PC-3 (cell line): ENCODE results near the gene ACO1. TPM values are rescaled to one million over a fixed set of nuclear protein-coding genes. Genes with fewer than 3 reads are reported as not detected.

Source experiments
- ATAC-seq: fragments of 200-7000 bp; cut with Tn5 transposase; 2 replicates; pipeline ENCODE4 v1.9.1; 2020; ENCODE audit warnings: mild to moderate bottlenecking, moderate library complexity
- BruUV-seq: library from RNA; stranded (reverse); fragments of 400-500 nt; replicated peaks from 2 replicates; lab custom pipeline; 2021; lab: Mats Ljungman, UMichigan
- CTCF ChIA-PET: fragments of 300-600 bp; sonication (Branson Sonifier 250); formaldehyde crosslinking; loops from one replicate; lab custom pipeline; 2022; ENCODE audit warnings: antibody characterized with exemption; lab: Charles Lee
- POLR2A ChIA-PET: fragments of 300-600 bp; sonication (Branson Sonifier 250); formaldehyde crosslinking; loops from one replicate; lab custom pipeline; 2022; ENCODE audit warnings: antibody characterized with exemption; ENCODE audit not compliant: unreplicated experiment; lab: Charles Lee
- DNase-seq: peaks from one replicate; pipeline ENCODE4 v3.0.0-alpha.2; 2015
- H2AFZ ChIP-seq: fragments of 300-600 bp; sonication (generic); 2 replicates; pipeline ENCODE4 v1.6.0; 2016; ENCODE audit warnings: antibody characterized with exemption, low read length
- H3F3A ChIP-seq: fragments of 300-600 bp; sonication (generic); one replicate; pipeline ENCODE4 v1.6.0; 2017; ENCODE audit warnings: antibody characterized with exemption, low read length, control low read depth, mild to moderate bottlenecking; ENCODE audit not compliant: unreplicated experiment
- H3K27ac ChIP-seq: fragments of 300-600 bp; sonication (generic); 2 replicates; pipeline ENCODE4 v1.5.1; 2016; ENCODE audit warnings: mild to moderate bottlenecking, low read length
- H3K27me3 ChIP-seq: fragments of 300-600 bp; sonication (generic); 2 replicates; pipeline ENCODE4 v1.6.1; 2016; ENCODE audit warnings: low read length, mixed read lengths
- H3K36me3 ChIP-seq: fragments of 300-600 bp; sonication (generic); 2 replicates; pipeline ENCODE4 v1.6.1; 2016; ENCODE audit warnings: low read depth, mixed run types, low read length, mixed read lengths
- H3K4me1 ChIP-seq: fragments of 300-600 bp; sonication (generic); 2 replicates; pipeline ENCODE4 v1.5.1; 2016; ENCODE audit warnings: low read length; ENCODE audit not compliant: insufficient read depth
- H3K4me2 ChIP-seq: fragments of 300-600 bp; sonication (generic); 2 replicates; pipeline ENCODE4 v1.6.0; 2016; ENCODE audit warnings: low read length
- H3K4me3 ChIP-seq: fragments of 300-600 bp; sonication (generic); 2 replicates; pipeline ENCODE4 v1.5.1; 2016; ENCODE audit warnings: mild to moderate bottlenecking, low read length, mixed read lengths
- H3K79me2 ChIP-seq: fragments of 300-600 bp; sonication (generic); 2 replicates; pipeline ENCODE4 v1.6.1; 2017; ENCODE audit warnings: low read length, mixed read lengths
- H3K9ac ChIP-seq: fragments of 300-600 bp; sonication (generic); 2 replicates; pipeline ENCODE4 v1.6.0; 2016; ENCODE audit warnings: mild to moderate bottlenecking, low read length
- H3K9me2 ChIP-seq: fragments of 300-600 bp; sonication (generic); replicated peaks from 2 replicates; pipeline ENCODE4 v1.6.1; 2016; ENCODE audit warnings: mixed run types, low read length, mixed read lengths
- H3K9me3 ChIP-seq: fragments of 300-600 bp; sonication (generic); 2 replicates; pipeline ENCODE4 v1.6.1; 2016; ENCODE audit warnings: low read length, mixed read lengths
- H4K20me1 ChIP-seq: fragments of 300-600 bp; sonication (generic); 2 replicates; pipeline ENCODE4 v1.6.1; 2016; ENCODE audit warnings: low read length, mixed read lengths
- EZH2 ChIP-seq: fragments of 300-600 bp; sonication (generic); IDR thresholded peaks from one replicate; pipeline ENCODE4 v1.6.1; 2017; ENCODE audit warnings: antibody characterized with exemption, mild to moderate bottlenecking, low read length; ENCODE audit not compliant: unreplicated experiment
- EZH2phosphoT487 ChIP-seq: fragments of 300-600 bp; sonication (generic); IDR thresholded peaks from 2 replicates; pipeline ENCODE4 v1.6.1; 2018; ENCODE audit warnings: mild to moderate bottlenecking, antibody characterized with exemption, low read length, borderline replicate concordance
- intact Hi-C: fragments of 100-400 bp; cut with micrococcal nuclease; formaldehyde crosslinking; loops from 2 replicates; pipeline ENCODE4 v1.9.0; 2023
- total RNA-seq: library from RNA; depleted of rRNA; stranded (reverse); fragments of >200 nt; gene quantifications from 2 replicates; pipeline ENCODE4 v1.2.3, GENCODE V29; 2014
- TF ChIP-seq, protein P1 (sequence below): fragments of 300-600 bp; sonication (generic); conservative IDR thresholded peaks from 2 replicates; pipeline ENCODE4 v1.5.1; 2017; ENCODE audit warnings: antibody characterized with exemption, low read depth, mild to moderate bottlenecking, low read length

The ACO1 gene
- total RNA-seq, 1 experiment from 2014 or later = 26.0 TPM

DNA sequence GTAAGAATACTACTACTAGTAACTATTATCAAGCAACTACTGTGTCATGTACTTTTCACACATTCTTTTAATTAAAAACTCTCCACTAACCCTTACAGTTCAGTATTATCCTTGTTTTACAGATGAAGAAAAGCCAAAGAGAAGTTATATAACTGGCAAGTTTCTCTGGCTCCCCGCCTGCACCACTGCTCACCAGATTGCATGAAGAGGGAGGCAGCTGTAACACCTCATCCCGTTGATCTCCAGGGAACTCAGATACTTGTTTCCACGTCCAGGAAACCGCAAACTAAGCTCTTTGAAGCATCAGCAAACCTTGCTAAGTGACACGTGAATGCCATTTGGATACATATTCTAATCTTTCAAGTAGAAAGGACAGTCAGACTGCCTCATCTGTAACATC, 71.3 kb downstream of the ACO1 start:
- no peaks in the 10 kb centered on the region for H3K4me1 ChIP-seq
- H3K4me2 ChIP-seq = no peak overlapping the region
- no peaks in the 10 kb centered on the region for H3F3A ChIP-seq
- TF ChIP-seq, protein P1, sequence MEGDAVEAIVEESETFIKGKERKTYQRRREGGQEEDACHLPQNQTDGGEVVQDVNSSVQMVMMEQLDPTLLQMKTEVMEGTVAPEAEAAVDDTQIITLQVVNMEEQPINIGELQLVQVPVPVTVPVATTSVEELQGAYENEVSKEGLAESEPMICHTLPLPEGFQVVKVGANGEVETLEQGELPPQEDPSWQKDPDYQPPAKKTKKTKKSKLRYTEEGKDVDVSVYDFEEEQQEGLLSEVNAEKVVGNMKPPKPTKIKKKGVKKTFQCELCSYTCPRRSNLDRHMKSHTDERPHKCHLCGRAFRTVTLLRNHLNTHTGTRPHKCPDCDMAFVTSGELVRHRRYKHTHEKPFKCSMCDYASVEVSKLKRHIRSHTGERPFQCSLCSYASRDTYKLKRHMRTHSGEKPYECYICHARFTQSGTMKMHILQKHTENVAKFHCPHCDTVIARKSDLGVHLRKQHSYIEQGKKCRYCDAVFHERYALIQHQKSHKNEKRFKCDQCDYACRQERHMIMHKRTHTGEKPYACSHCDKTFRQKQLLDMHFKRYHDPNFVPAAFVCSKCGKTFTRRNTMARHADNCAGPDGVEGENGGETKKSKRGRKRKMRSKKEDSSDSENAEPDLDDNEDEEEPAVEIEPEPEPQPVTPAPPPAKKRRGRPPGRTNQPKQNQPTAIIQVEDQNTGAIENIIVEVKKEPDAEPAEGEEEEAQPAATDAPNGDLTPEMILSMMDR = no peak
- TF ChIP-seq EZH2 = no peak
- TF ChIP-seq EZH2phosphoT487 = no peak
- intact Hi-C loops = no loop called here
- ChIA-PET POLR2A (no interaction called here), CTCF (no interaction called here)
- no peaks in the 10 kb centered on the region for H3K9me3 ChIP-seq
- DNase-seq = no peak
- H3K9me2 ChIP-seq = no peaks in the 10 kb centered on the region
- H3K36me3 ChIP-seq = no peaks in the 10 kb centered on the region; the same call in 1 of the 2 replicates
- H3K9ac ChIP-seq = no peak overlapping the region
- no peak overlapping the region for H3K27ac ChIP-seq
- H3K4me3 ChIP-seq = no peak overlapping the region
- H4K20me1 ChIP-seq = no peaks in the 10 kb centered on the region
- ATAC-seq = no peak
- no peaks in the 10 kb centered on the region for H3K27me3 ChIP-seq
- no peaks in the 10 kb centered on the region for H3K79me2 ChIP-seq
- BruUV-seq = no TSS peak
- H2AFZ ChIP-seq = no peak overlapping the region

DNA sequence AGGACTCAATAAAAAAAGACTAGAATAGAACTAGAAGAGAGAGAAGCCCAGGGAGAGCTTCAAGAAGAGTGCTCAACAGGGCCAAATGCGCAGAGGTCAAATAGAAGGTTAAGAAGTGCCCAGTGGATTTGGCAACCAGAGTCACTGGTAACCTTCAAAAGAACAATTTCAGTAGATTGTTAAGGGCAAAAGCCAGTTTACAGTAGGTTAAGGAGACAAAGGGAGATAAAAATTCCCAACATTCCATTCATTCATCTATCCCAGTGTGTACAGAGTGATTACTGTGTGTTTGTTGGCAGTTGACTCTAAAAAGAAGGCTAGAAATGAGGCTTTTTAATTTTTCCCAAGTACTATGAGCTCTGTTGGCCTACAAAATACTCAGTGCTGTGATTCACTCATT, 72.1 kb downstream of the ACO1 start:
- no peak overlapping the region for H3K4me2 ChIP-seq
- H3K4me1 ChIP-seq = no peaks in the 10 kb centered on the region
- CTCF ChIA-PET = no interaction called here
- H3K9me2 ChIP-seq = no peaks in the 10 kb centered on the region
- H2AFZ ChIP-seq = no peak overlapping the region
- TF ChIP-seq EZH2 (no peak), EZH2phosphoT487 (no peak)
- TF ChIP-seq, protein P1 = no peak
- no peaks in the 10 kb centered on the region for H3K27me3 ChIP-seq
- no peak overlapping the region for H3K27ac ChIP-seq
- H3K9ac ChIP-seq = no peak overlapping the region
- intact Hi-C loops = no loop called here
- H4K20me1 ChIP-seq = no peaks in the 10 kb centered on the region
- no TSS peak for BruUV-seq
- H3K9me3 ChIP-seq = no peaks in the 10 kb centered on the region
- ATAC-seq (no peak), DNase-seq (no peak)
- no peak overlapping the region for H3K4me3 ChIP-seq
- no peaks in the 10 kb centered on the region for H3F3A ChIP-seq
- H3K79me2 ChIP-seq = no peaks in the 10 kb centered on the region
- POLR2A ChIA-PET = no interaction called here
- H3K36me3 ChIP-seq = no peaks in the 10 kb centered on the region; the same call in 1 of the 2 replicates

DNA sequence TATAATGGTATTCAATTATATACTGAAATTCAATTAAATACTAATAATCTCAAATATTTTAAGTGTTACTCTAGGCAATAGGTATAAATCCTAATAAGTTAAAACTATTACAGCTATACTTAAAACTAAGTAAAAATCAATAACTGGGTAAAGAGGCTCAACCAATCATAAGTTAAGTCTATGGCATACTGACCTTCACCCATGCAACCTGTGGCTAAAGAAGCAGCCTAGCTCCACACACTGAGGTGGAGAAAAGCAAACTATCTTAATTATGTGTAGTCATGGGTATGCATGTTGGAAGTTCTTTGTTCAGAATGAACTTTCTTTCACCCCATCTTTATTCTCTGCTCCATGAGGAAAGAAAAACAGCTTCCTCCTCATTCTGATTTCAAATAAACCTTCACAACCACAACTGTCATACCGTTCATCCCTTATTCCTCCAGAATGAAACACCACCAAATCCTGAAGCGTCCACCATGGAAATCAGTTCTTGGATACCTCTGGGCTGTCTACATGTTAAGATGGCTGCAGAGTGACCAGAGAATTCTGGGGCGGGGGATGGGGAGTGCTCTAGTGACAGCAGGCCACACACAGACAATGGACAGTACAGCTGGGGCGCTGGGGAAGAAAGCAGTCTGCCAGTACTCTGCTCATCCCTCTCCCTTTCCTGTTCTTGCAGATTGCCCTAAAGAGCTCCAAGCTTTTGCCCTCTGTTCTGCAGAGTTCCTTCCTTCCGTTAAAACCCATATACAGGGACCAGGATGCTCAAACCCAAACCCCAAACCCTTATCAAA, 79.3 kb downstream of the ACO1 start:
- no peaks in the 10 kb centered on the region for H4K20me1 ChIP-seq
- no peak for ATAC-seq
- no peak overlapping the region for H3K27ac ChIP-seq
- no TSS peak for BruUV-seq
- ChIA-PET CTCF (no interaction called here), POLR2A (no interaction called here)
- no peak overlapping the region for H3K9ac ChIP-seq
- no peaks in the 10 kb centered on the region for H3K36me3 ChIP-seq
- intact Hi-C loops = no loop called here
- no peak overlapping the region for H2AFZ ChIP-seq
- no peaks in the 10 kb centered on the region for H3K9me3 ChIP-seq
- no peak overlapping the region for H3K4me2 ChIP-seq
- H3K79me2 ChIP-seq = no peaks in the 10 kb centered on the region
- H3K4me1 ChIP-seq = no peaks in the 10 kb centered on the region
- H3K4me3 ChIP-seq = no peak overlapping the region
- H3F3A ChIP-seq = no peaks in the 10 kb centered on the region
- no peak for TF ChIP-seq EZH2phosphoT487
- no peak for TF ChIP-seq EZH2
- TF ChIP-seq, protein P1 = no peak
- H3K9me2 ChIP-seq = no peaks in the 10 kb centered on the region
- H3K27me3 ChIP-seq = no peaks in the 10 kb centered on the region
- DNase-seq = no peak
